22Rv1 (cell line): ENCODE data around the gene GLP2R.

Experiments used
- CTCF ChIP-seq: fragments of 450-650 bp; IDR thresholded peaks from 2 replicates; pipeline ENCODE4 v1.5.1; 2017; ENCODE audit warnings: mild to moderate bottlenecking
- ZFX ChIP-seq: fragments of 450-650 bp; IDR thresholded peaks from 2 replicates; pipeline ENCODE4 v1.6.1; 2017; ENCODE audit warnings: antibody characterized with exemption, borderline replicate concordance

- TF ChIP-seq CTCF (no peak), ZFX (no peak)
Measured at GRCh38 chr17:9850151-9850550, 24.4 kb downstream of the GLP2R start.
